HG03025 (cell line): ENCODE data around the gene PCNX2.
A peak's percentile ranks its signal among the peaks of the same experiment; 100 is the strongest.

Experiments used
- ATAC-seq: cut with Tn5 transposase; IDR thresholded peaks from one replicate; pipeline ENCODE4 v1.9.1; 2021; ENCODE audit warnings: mild to moderate bottlenecking, moderate library complexity; ENCODE audit not compliant: unreplicated experiment, low FRiP score

PCNX2 gene

DNA sequence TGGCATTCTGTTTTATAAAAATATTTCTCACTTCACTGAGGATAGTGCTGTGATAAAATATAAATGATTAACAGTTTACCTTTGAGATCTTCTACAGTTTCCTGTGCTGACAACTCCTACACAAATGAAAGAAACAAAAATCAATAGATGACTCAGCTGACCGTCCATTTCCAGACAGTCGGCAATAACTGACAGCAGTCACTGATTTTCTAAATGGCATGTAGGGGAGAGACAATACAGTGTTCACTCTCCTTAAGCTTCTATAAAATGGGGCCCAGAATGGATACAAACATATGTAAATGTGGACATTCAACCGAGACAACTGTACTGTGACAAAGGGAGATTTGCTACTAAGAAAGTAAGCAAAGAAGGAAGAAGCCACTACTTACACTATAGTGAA, 34.3 kb downstream of the PCNX2 start:
- peak; percentile 87 for ATAC-seq

- ATAC-seq: no peak
Observed at GRCh38 chr1:233257786-233258185, 37.7 kb downstream of the PCNX2 start.

GRCh38 chr1:233256789-233257188, 38.7 kb downstream of the PCNX2 start:
- no peak for ATAC-seq

DNA sequence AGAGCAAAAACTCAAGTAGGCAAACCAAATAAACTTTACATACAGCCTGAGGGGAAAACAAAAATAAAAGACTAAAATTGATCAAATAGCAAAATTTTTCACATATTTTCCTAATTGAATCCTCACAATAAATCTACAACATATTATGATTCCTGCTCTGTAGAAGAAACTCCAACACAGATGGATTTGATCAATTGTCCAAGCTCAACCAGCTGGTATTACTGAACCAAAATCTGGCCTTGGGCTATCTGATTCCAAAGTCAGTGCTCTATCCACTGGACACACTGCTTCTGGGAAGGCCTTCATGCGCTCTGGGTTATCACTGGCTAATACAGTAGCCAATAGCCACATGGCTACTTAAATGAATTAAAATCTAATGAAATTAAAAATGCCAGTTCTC, 39.3 kb downstream of the PCNX2 start:
- ATAC-seq: no peak

GRCh38 chr1:233255145-233255544, 40.4 kb downstream of the PCNX2 start:
- ATAC-seq: no peak

- ATAC-seq: no peak
Observed at GRCh38 chr1:233253832-233254331, 41.6 kb downstream of the PCNX2 start.

DNA sequence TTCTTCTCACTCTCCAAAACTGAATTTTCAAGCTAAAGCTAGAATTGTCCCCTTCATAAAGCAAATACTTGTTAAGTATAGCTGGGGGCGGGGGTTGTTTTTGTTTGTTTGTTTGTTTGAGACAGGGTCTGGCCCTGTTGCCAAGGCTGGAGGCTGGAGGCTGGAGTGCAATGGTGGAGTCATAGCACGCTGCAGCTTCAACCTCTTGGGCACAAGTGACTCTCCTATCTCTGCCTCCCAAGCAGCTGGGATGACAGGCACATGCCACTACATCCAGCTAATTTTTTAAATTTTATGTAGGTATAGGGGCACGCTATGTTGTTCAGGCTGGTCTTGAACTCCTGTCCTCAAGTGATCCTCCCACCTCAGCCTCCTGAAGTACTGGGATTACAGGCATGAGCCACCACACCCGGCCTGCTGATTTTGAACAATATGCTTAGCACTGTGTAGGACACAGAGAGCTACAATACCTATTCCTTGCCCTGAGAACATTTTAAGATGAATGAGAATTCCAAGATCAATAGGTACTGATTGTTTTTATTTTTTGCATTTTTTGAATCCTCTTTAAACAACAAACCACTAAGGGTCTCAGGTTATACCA, 42.2 kb downstream of the PCNX2 start:
- no peak for ATAC-seq

DNA sequence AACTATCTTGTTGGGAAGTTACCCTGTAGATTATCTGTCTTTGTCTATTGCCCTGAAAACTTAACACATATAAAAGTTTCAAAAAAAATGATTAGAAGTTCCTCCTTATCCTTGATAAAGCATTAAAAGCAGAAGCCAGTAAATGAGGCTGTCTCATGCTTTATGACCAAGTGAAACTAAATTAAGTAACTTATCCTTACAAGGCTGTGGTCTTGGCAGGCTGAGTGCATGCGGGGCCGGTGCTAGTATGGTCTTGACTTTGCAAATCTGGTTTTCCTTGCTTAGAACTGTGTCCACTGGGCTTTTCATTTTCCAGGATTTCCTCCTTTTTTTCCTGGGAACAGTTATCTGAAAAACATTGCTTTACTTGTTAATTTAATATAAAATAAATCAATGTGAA, 43.1 kb downstream of the PCNX2 start:
- ATAC-seq: no peak

DNA sequence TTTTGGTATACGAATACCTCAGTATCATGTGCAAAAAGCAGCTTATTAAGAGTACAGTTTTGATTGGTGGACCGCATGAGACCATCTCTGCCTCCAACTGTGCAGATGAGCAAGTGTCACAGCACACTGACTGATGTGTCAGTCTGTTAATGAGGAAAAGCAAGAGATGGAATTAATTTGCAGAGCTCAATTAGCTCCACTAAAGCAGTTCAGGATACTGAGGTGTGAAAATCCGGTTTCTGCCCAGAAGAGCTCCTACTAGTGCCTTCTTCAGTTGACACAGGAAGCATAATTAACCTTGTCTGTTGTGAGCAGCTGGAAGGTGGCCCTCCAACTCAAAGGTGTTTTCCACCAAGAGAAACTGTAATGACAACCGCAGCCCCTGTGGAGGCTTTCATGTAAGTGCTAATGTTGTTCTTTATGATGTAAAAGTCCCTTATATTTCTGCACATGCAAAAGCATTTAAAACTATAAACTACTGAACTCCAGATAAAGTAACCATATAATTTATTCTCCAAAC, 44.3 kb downstream of the PCNX2 start:
- ATAC-seq: no peak

DNA sequence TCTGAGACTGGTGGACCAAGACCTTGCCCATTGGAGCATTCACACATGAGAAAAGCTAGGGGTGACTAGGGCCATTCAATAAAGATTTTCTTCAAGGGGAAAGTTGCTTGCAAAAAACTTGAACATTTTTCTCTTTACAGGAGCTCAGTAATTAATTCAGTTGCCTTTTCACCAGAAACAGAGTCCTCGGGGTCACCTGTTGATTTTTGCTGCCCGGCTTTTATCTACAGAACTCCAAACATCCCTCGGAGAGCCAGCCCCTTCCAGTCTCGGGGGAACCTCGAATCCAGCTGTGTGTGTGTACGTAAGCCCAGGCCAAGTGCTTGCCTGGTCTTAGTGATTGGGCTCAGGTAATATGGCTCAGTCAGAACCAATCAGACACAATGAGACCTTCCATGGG, 47.5 kb downstream of the PCNX2 start:
- ATAC-seq: no peak

- ATAC-seq: no peak
Observed at GRCh38 chr1:233246965-233247364, 48.6 kb downstream of the PCNX2 start.

GRCh38 chr1:233245191-233245765, 50.2 kb downstream of the PCNX2 start:
- no peak for ATAC-seq

GRCh38 chr1:233244183-233244582, 51.3 kb downstream of the PCNX2 start:
- no peak for ATAC-seq

DNA sequence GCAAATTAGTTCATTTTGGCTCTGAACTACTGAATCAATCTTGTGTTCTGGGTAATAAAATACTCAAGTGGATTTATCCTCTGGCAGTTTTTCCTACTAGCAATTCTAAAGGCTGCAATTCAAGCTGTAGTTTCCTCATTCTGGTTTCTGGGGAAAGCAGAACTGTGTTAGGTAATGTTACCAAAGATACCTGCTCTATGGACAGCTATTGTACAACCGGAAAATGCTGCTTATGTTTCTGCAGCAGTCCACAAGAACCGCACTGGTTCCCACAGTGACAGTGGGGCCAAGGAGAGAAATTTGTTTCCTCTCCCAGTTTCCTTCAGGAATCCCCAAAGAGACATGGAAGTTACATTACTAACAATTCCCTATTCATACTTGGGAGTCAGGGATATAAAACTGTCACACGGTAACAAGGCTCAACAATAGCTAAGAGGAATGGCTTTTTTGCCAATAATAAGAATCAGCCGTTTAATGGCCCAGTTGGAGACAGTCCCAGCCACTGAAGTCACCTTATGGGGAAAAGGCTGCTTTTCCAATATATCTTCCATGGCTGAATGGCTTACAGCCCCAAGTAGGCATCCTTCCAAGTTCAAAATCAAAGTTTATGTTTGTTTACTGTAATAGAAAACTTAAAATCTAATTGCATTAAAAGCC, 52.6 kb downstream of the PCNX2 start:
- no peak for ATAC-seq

DNA sequence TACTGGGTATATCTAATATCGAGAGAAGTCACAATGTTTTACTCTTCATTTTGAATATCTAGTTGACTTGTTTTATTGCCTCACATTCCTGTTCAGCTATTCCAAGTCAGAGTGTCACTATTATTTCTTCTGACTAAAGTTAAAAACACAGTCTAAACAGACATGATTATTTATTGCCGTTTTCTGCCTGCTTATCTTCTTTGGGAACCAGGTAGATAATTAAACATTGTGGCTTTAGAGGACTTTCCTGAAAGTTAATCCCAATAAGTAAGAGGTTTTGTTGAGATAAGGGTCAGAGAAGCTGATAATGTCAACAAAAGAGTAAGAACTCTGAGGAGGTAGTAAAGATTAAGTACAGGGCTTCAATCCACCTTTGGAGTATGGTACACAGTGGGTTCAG, 53.8 kb downstream of the PCNX2 start:
- ATAC-seq: no peak

GRCh38 chr1:233240829-233241682, 54.5 kb downstream of the PCNX2 start:
- ATAC-seq: no peak

- no peak for ATAC-seq
Observed at GRCh38 chr1:233240371-233240770, 55.2 kb downstream of the PCNX2 start.

GRCh38 chr1:233238884-233239431, 56.6 kb downstream of the PCNX2 start:
- no peak for ATAC-seq

- no peak for ATAC-seq
Observed at GRCh38 chr1:233237647-233238046, 57.9 kb downstream of the PCNX2 start.

DNA sequence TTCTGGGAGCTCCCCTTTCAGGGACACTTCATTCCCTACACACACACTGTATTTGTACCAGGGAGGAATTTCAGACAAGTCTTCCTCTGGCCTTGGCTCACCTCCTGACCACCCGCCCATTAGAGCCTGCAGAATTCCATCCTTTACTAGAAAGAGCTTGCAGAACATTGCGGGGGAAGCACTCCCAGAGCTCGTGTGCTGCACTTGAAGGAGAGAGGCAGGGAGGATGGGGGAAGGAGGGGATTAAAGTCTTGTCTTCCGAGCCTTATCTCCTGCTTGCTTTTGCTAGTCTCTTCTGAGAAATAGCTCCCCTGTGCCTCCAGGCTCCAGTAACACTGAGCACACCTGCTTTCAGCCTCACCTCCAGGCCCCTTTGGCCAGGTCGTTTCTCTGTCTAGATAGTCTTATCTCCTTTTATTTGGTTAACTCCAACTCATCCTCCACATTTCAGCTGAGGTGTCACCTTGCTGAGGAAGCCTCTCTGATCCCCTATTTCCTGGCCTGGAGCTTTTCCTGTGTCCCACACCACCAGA, 62.0 kb downstream of the PCNX2 start:
- ATAC-seq: no peak
